Dendritic cell treated with granulocyte-macrophage colony-stimulating factor and Interleukin-4, amounts not matched to agents 40 ng/mL and 50 ng/mL, for 4 days (primary cell): ENCODE results near the gene ADAT2.
"Not testable (repeated sequence)": the region's sequence is repeated elsewhere in the genome, so short reads cannot be mapped to it uniquely, and the experiment has no call there.

Experiments
- H3K27ac Mint-ChIP-seq: one replicate; pipeline ENCODE4 v1.8.0; 2022; ENCODE audit warnings: mild to moderate bottlenecking, mixed read lengths
- H3K27me3 Mint-ChIP-seq: one replicate; pipeline ENCODE4 v1.8.0; 2022; ENCODE audit warnings: mild to moderate bottlenecking, mixed read lengths
- H3K36me3 Mint-ChIP-seq: one replicate; pipeline ENCODE4 v1.8.0; 2022; ENCODE audit warnings: low read depth, mixed read lengths
- H3K4me1 Mint-ChIP-seq: one replicate; pipeline ENCODE4 v1.8.0; 2022; ENCODE audit warnings: low read depth, mixed read lengths
- H3K4me3 Mint-ChIP-seq: one replicate; pipeline ENCODE4 v1.8.0; 2022; ENCODE audit warnings: mild to moderate bottlenecking, moderate library complexity, mixed read lengths
- H3K9me3 Mint-ChIP-seq: one replicate; pipeline ENCODE4 v1.8.0; 2022; ENCODE audit warnings: mixed read lengths
- intact Hi-C: fragments of 100-400 bp; cut with micrococcal nuclease; formaldehyde crosslinking; loops from one replicate; pipeline ENCODE4 v1.15.0; 2022

ADAT2 gene

DNA sequence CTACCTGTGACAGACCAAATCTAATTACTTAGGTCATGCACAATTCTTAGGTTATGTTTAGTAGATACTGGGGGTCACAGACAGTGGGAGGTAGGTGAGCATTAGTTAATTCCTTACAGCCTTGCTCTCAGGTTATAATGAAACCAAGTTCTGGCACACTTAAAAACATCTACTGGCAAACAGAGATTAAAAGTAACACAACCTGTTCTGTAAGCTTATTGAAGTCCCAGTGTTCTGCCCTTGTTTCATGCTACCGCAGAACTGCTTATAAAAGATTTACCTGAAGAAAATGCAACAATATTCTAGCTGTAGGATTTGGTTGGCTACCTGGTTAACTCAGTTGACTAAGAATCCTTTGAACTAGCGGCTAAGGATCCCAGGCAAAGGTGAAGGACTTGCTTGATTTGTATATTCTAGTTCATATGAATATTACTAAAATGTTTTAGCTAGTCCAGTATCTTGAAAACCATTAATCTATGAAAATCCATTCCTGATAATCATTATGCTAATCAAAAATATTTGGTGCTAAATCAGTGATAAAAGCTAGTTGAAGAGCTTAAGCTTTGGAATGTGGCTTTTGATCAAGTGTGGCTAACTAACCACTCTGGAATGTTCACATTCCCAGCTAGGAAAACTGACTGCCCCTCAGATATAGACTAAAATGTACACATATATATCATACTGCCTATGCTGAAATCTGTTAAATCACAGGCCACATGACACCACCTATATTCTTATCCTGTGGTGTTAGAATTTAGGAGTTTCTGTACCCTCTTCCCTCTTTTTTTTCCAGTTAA, 7.3 kb upstream of the ADAT2 start:
- Mint-ChIP-seq H3K4me3 (no peak overlapping the region), H3K36me3 (peaks cover 17% of the 10 kb centered on the region), H3K4me1 (no peaks in the 10 kb centered on the region), H3K27me3 (no peaks in the 10 kb centered on the region), H3K27ac (no peak overlapping the region), H3K9me3 (no peaks in the 10 kb centered on the region)
- intact Hi-C loops: no loop called here

DNA sequence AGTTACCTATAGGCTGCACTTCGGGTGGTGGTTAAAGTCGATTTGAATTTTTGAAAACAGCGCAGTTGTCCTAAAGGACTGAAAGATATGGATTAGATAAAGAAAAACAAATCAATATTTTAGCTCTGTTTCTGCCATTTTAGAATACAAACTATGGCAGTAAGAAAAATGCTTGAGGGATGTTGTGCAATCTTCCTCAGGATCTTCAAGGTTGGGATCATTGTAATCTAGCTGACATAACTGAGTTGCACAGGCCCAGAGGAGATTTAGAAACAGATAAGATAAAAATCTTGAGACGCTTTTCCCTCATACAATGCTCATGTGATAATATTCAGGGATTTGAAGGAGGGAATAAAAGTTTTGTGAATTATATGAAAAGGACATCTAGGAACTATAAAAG, 1.0 kb upstream of the ADAT2 start:
- no peaks in the 10 kb centered on the region for H3K27me3 Mint-ChIP-seq
- H3K9me3 Mint-ChIP-seq: no peaks in the 10 kb centered on the region
- H3K4me1 Mint-ChIP-seq: peaks cover 9% of the 10 kb centered on the region
- peak overlapping the region; percentile 94 for H3K27ac Mint-ChIP-seq
- intact Hi-C loops: no loop called here
- peaks cover 11% of the 10 kb centered on the region for H3K36me3 Mint-ChIP-seq
- H3K4me3 Mint-ChIP-seq: peak overlapping the region; percentile 98

DNA sequence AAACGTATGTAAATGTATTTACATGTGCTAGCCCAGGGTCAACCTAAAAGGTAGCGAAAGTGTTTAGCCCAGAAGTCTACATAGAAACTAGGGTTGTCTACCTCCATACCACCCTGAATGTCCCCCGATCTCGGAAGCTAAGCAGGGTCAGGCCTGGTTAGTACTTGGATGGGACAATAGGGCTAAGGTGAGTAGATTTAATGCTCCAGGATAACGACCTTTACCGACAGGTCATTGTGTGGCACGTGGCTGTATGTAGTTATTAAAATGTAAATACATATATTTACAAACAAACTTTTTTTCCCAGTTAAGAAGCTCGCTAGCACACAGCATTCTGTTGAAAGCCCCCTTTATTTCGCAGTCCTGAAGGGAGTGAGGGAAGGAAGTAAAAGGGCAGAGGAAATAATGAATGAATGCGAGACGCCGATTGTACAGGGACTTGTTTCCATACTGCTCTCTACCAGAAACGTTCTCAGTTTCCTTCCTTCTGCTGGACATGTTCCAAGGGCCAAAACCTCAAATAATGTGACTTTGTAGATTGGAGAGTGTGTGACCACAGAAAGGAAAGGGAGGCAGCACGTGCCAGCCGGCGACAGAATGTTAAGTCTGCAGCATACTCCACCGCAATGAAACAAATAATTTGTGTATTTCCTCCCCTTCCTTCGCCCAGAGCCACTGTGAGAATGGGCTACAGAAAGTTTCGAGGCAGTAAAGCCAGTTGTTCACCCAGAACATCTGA, 612 bp downstream of the ADAT2 start:
- Mint-ChIP-seq H3K27ac (peak overlapping the region; percentile 94), H3K36me3 (peaks cover 11% of the 10 kb centered on the region), H3K4me1 (peaks cover 9% of the 10 kb centered on the region), H3K9me3 (no peaks in the 10 kb centered on the region), H3K4me3 (peak overlapping the region; percentile 98), H3K27me3 (no peaks in the 10 kb centered on the region)
- intact Hi-C loops: loop anchor here (10.0 kb wide), 1 partner anchor 1305 kb away; the partner anchor contains the start of genes NMBR and VTA1

DNA sequence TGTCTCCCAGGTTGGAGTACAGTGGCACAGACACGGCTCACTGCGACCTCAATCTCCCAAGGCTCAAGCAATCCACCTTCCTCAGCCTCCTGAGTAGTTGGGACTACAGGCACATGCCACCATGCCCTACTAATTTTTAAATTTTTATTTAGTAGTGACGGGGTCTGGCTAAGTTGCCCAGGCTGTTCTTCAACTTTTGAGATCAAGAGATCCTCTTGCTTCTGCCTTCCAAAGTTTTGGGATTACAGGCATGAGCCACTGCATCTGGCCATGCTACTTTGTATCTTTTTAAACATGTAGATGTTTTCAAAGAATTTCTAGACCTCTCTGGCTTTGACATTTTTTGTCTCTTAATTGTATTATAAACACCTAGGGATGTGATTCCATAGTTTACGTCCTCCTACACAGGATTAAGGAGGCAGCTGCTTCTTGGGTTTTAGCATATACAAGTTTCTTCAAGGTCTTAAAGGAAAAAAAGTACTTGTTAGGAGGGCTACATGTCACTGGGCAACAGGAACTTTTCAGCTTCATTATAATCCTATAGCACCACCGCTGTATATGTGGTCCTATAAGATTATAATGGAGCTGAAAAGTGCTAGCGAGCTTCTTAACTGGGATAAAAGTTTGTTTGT, 1.3 kb downstream of the ADAT2 start:
- H3K9me3 Mint-ChIP-seq: no peaks in the 10 kb centered on the region
- H3K4me1 Mint-ChIP-seq: peaks cover 9% of the 10 kb centered on the region
- H3K36me3 Mint-ChIP-seq: peaks cover 11% of the 10 kb centered on the region
- no peak overlapping the region for H3K4me3 Mint-ChIP-seq
- no peak overlapping the region for H3K27ac Mint-ChIP-seq
- intact Hi-C loops: loop anchor here (10.0 kb wide), 1 partner anchor 1304 kb away; the partner anchor contains the start of genes NMBR and VTA1
- no peaks in the 10 kb centered on the region for H3K27me3 Mint-ChIP-seq

DNA sequence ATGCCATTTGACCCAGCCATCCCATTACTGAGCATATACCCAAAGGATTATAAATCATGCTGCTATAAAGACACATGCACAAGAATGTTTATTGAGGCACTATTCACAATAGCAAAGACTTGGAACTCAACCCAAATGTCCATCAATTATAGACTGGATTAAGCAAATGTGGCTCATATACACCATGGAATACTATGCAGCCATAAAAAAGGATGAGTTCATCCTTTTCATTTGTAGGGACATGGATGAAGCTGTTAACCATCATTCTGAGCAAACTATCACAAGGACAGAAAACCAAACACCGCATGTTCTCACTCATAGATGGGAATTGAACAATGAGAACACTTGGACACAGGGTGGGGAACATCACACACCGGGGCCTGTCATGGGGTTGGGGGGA, 2.6 kb downstream of the ADAT2 start:
- not testable (repeated sequence) for H3K27ac Mint-ChIP-seq, H3K9me3 Mint-ChIP-seq, H3K4me1 Mint-ChIP-seq, H3K27me3 Mint-ChIP-seq, H3K4me3 Mint-ChIP-seq
- peaks cover 11% of the 10 kb centered on the region for H3K36me3 Mint-ChIP-seq
- intact Hi-C loops: loop anchor here (10.0 kb wide), 1 partner anchor 1303 kb away; the partner anchor contains the start of genes NMBR and VTA1

DNA sequence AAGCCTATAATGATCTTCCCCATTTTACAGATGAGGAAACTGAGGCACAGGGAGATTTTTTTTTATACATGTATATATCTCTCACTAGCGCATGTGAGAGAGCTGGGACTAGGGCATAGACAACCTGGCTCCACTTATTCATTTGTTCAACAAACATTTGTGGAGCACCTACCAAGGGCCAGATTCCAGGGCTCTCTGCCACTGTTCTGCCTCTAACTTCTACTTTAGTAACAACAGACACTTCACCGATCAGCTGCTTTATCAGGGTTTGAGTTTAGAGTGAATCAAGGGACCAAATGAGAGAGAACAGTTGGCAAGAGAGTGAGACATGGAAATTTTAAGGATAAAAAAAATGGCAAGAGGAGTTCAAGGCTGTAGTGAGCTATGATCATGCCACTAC, 7.4 kb downstream of the ADAT2 start:
- no peaks in the 10 kb centered on the region for H3K4me1 Mint-ChIP-seq
- H3K27me3 Mint-ChIP-seq: no peaks in the 10 kb centered on the region
- H3K9me3 Mint-ChIP-seq: peaks cover 7% of the 10 kb centered on the region
- peaks cover 11% of the 10 kb centered on the region for H3K36me3 Mint-ChIP-seq
- no peak overlapping the region for H3K4me3 Mint-ChIP-seq
- H3K27ac Mint-ChIP-seq: no peak overlapping the region
- intact Hi-C loops: loop anchor here (10.0 kb wide), 1 partner anchor 1298 kb away; the partner anchor contains the start of genes NMBR and VTA1

DNA sequence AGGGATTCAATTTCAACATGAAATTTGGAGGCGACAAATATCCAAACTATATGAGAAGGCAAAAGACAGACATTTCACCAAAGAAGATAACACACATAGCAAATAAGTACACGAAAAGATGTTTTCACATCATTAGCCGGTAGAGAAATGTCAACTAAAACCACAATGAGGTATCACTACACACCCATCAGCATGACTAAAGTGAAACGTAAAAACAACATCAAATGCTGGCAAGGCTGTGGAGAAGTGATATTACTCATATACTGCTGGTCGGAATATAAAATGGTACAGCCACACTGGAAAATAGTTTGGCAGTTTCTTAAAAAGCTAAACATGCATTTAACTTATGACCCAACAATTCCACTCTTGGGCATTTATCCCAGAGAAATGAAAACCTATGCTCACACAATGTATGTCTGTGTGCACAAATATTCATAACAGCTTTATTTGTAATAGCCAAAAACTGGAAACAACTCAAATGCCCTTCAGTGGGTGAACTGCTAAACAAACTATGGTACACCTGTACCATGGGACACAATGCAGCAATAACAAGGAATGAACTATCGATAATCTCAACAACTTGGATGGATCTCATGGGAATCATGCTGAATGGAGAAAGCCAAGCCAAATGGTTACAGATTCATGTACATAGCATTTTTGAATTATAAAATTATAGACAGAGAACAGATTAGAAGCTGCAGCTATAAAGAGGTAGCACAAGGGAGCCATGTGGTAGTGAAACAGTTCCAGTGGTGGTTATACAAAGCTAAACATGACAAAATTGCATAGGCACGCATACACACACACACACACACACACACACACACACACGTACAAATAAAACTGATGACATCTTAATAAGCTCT, 8.6 kb downstream of the ADAT2 start:
- H3K27me3 Mint-ChIP-seq: no peaks in the 10 kb centered on the region
- no peaks in the 10 kb centered on the region for H3K4me1 Mint-ChIP-seq
- H3K27ac Mint-ChIP-seq: no peak overlapping the region
- H3K36me3 Mint-ChIP-seq: peaks cover 13% of the 10 kb centered on the region
- no peak overlapping the region for H3K4me3 Mint-ChIP-seq
- intact Hi-C loops: loop anchor here (10.0 kb wide), 1 partner anchor 1297 kb away; the partner anchor contains the start of genes NMBR and VTA1
- H3K9me3 Mint-ChIP-seq: peaks cover 7% of the 10 kb centered on the region

DNA sequence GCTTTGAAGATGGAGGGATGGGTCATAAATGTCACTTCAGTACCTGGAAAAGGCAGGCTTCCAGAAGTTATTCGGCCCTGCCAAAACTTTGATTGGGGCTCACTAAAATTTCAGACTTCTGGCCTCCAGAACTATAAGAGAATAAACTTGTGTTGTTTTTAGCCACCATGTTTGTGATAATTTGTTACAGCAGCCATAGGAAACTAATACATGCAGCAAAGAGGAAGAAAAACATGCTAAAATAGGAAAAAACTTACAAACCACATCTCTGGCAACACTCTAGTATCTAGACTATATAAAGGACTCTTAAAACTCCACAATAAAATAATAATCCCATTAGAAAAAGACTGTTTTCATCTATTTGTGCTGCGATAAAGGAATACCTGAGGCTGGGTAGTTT, 9.5 kb downstream of the ADAT2 start:
- Mint-ChIP-seq H3K9me3 (peaks cover 7% of the 10 kb centered on the region), H3K27ac (no peak overlapping the region), H3K4me1 (no peaks in the 10 kb centered on the region), H3K4me3 (no peak overlapping the region), H3K27me3 (no peaks in the 10 kb centered on the region), H3K36me3 (peaks cover 19% of the 10 kb centered on the region)
- intact Hi-C loops: loop anchor here (10.0 kb wide), 1 partner anchor 1296 kb away; the partner anchor contains the start of genes NMBR and VTA1

DNA sequence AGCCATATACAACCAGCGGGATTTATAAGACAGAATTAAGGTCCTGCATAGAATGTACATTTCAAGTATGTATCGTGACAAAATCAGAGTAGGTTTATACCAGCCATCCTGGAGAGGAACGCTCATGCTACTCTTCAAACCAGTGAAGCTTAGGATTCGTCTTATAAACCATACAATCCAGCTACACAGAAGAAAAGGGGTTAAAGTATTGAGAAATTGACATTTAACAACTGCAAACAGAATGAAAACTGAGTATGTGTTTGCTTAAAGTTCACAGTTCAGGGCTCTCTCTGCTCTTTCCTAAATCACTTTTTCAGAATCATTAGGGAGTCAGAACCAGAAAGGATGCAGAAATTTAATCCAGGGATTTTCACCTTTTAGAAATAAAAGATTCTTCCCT, 17.9 kb downstream of the ADAT2 start:
- no peaks in the 10 kb centered on the region for H3K9me3 Mint-ChIP-seq
- intact Hi-C loops: loop anchor here (10.0 kb wide), 1 partner anchor 868 kb away; no protein-coding TSS in a partner anchor
- H3K27me3 Mint-ChIP-seq: no peaks in the 10 kb centered on the region
- H3K36me3 Mint-ChIP-seq: peaks cover 20% of the 10 kb centered on the region
- H3K4me1 Mint-ChIP-seq: no peaks in the 10 kb centered on the region
- no peak overlapping the region for H3K27ac Mint-ChIP-seq
- H3K4me3 Mint-ChIP-seq: no peak overlapping the region

DNA sequence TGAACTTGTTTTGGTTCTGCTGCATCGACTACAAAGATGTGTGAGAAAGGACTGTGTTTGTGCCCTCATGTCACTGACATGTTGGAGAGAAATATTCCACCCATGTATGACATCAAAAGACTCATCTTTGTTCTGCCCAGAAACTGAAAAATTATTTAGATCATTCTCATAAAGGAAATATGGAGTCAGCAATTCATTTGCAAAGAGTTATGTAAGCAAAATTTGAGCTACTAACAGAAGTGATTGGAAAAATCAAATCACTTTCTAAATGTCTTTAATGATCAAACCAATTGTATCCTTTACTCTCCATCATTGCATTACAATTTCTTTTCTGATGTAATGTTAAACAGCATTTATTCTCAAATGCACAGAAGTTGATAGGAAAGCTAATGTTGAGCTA, 19.3 kb downstream of the ADAT2 start:
- H3K27ac Mint-ChIP-seq: no peak overlapping the region
- H3K4me3 Mint-ChIP-seq: no peak overlapping the region
- H3K27me3 Mint-ChIP-seq: no peaks in the 10 kb centered on the region
- no peaks in the 10 kb centered on the region for H3K9me3 Mint-ChIP-seq
- H3K4me1 Mint-ChIP-seq: no peaks in the 10 kb centered on the region
- intact Hi-C loops: loop anchor here (10.0 kb wide), 1 partner anchor 866 kb away; no protein-coding TSS in a partner anchor
- peaks cover 15% of the 10 kb centered on the region for H3K36me3 Mint-ChIP-seq

DNA sequence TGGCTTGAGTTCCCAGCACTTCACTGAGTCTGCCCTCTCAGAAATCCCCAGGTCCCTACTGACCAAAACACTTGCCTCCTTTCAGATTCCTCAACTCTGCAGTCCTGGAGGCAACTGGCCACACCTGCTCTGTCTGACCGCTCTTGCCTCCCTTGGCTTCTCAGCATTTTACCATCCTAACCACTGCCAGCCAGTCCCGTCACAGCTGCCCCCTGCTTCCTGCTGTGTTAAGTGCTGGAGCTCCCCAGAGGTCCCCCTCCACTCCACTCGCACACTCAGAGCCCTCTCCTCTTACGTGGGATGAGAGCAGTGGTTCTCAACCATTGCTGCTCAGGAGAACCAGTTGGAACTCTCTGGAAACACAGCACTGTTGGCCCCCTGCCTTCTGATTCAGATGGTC, 20.5 kb downstream of the ADAT2 start:
- Mint-ChIP-seq H3K4me3 (no peak overlapping the region), H3K9me3 (no peaks in the 10 kb centered on the region), H3K27me3 (no peaks in the 10 kb centered on the region), H3K4me1 (no peaks in the 10 kb centered on the region), H3K27ac (no peak overlapping the region), H3K36me3 (peaks cover 11% of the 10 kb centered on the region)
- intact Hi-C loops: loop anchor here (5.0 to 10.0 kb wide), 2 partner anchors 865 to 953 kb away; no protein-coding TSS in a partner anchor

DNA sequence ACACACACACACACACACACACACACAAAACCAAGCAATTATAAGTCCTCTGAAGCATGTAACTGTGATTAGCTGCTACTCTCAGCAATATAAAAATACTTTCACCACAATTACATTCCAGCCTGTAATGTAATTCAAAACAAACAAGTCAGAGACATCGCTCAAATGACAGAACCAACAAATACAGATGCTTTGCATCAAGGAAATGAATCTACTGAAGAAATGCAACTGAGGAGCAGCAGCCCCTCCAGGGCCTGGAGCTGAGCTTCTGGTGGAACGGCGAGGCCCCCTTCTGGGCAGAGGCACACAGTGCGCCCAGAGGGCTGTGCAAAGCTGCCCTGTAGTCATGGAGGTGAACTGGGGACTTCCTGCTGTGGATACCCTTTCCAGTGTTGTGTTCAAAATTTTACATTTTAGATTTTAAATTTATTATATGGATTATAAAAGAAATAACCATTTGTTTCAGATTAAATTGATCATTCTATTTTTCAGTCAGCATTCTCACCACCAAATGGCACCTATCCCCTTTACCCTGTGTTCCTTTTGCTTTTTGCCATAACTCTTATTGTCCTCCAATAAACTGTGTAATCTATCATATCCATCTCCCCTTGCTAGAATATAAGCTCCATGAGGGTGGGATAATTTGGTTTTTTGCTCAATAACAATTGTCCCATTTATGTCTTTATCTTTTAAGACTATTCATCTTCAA, 23.2 kb downstream of the ADAT2 start:
- Mint-ChIP-seq H3K4me3 (no peak overlapping the region), H3K4me1 (no peaks in the 10 kb centered on the region), H3K36me3 (peaks cover 7% of the 10 kb centered on the region), H3K9me3 (no peaks in the 10 kb centered on the region), H3K27ac (no peak overlapping the region), H3K27me3 (no peaks in the 10 kb centered on the region)
- intact Hi-C loops: loop anchor here (1.0 to 5.0 kb wide), 4 partner anchors 195 to 950 kb away; no protein-coding TSS in a partner anchor
